ENCODE results near the gene ALKBH7.
"Not testable (repeated sequence)": the region's sequence is repeated elsewhere in the genome, so short reads cannot be mapped to it uniquely, and the experiment has no call there.

GRCh38 chr19:6355321-6356040 is 17.1 kb upstream of the ALKBH7 start:
- TF ChIP-seq SPI1 (IDR thresholded peaks at IDR 0.05; ENCODE audit: borderline replicate concordance, insufficient read depth, low read depth, low read length); ZNF274 (IDR thresholded peaks at IDR 0.05; ENCODE audit: insufficient read depth, insufficient read length): not testable (repeated sequence)

Measured in GM12878 (cell line).